HG02973 (cell line): ENCODE measurements around the gene AKAP9.
"Not testable (repeated sequence)": the region's sequence is repeated elsewhere in the genome, so short reads cannot be mapped to it uniquely, and the experiment has no call there.

Experiments
- ATAC-seq: cut with Tn5 transposase; IDR thresholded peaks from one replicate; pipeline ENCODE4 v1.9.1; 2021; ENCODE audit warnings: moderate library complexity; ENCODE audit not compliant: unreplicated experiment

The AKAP9 gene

DNA sequence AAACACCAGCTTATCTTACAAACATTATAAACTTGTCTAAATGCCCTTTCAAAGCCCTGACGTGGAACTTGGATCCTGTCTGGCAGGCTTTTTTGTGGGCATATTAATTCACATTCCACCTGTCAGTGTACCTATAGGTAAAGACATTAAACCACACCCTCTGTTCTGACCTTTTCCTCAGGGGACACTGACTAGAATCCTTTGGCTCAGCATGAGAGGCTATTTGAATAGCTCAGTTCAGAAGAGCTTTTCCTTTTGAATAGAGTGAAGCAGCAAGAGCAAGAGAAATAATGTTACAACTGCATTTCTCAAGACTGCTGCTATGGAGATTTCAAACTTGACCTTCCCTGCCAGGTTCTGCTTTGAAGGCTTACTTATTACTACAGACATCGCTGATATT lies 116.7 kb downstream of the AKAP9 start:
- no peak for ATAC-seq

DNA sequence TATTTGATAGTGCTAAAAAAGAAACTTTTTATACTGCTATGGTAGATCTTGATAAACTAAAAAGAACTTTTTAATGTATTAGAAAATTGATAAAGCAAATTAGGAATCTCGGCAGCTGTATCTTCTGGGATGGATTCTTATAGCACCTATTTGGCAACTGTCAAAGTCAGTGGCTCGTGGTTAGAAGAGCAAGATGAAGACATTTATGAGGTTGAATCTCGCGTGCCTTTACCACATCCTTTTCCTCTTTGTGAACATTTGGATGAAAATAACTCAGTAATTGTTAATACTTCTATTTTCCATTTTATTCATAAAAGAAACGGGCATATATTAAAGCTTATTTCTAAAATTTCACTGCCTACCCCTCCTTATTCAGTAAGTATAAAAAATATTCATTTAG lies 117.4 kb downstream of the AKAP9 start:
- ATAC-seq = no peak

DNA sequence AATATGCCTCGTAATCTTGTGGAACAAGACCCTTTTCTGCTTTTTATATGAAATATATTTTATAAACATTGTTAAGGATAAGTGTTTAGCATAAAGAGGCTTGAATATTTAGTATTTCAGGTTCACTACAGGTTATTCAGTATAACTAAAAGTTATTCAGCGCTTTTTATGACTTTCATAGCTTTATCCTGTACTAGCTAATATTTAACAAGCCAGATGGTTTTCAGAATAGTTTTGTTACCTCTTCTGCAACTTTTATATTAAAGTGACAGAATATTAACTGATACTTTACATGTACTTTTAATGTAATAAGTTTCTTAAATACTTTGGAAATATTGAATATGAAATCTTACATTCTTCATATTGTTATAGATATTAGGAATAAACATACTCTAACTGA lies 118.2 kb downstream of the AKAP9 start:
- no peak for ATAC-seq

DNA sequence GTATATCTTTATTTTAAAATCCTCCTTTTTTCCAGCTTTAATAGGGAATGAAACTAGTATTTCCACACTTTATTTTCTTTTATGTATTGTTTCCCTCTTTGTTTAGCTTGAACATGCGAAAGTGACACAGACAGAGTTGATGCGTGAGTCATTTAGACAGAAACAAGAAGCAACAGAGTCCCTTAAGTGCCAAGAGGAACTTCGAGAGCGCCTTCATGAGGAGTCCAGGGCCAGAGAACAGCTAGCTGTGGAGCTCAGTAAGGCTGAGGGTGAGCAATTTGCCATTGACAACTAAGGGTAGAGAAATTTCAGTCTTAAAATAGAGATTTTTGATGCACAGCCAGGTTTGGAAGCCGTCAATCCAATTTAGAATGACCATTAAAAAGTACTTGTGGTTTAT lies 120.5 kb downstream of the AKAP9 start:
- no peak for ATAC-seq

DNA sequence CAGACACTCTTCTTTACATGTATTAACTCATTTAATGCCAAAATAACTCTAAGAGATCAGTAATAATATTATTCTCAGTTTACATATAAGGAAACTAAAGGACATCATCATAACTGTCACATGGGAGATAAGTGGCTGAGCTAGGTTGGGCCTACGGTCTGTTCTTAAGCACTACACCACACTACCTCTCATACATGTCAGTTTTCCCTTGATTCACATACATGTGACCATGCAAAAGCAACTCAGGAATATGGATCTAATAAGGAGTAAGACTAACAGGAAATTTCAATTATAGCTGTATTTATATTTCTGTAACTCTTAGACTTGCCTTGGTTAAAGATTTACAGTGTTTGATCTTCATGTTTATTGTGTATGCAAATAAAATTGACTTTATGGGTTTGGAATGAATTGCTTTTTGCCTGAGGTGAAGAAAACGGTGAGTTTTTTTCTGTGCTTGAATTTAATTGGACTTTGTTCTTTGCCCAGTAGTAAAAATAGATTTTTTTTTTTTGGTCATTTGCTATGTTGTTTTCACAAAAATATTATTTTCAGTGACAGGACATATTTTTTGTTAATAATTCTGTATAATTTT lies 123.9 kb downstream of the AKAP9 start:
- no peak for ATAC-seq

DNA sequence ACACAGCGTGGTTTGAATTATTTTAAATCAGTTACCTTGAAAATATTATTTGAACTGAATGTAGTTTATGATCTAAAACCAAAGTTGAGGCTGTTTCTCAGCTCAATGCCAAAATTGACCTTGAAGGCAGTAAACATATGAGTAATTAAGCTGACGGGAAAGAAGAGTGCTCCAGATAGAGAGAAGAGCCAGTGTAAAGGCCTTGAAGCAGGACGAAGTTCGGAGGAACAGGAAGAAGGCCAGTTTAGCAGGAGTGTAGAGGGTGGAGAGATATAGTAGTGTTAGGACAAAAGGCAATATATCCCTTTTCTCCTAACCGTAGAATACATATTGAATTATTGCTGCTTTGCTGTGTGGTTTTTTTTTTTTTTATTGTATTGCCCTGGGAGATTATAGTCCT lies 130.4 kb downstream of the AKAP9 start:
- no peak for ATAC-seq

DNA sequence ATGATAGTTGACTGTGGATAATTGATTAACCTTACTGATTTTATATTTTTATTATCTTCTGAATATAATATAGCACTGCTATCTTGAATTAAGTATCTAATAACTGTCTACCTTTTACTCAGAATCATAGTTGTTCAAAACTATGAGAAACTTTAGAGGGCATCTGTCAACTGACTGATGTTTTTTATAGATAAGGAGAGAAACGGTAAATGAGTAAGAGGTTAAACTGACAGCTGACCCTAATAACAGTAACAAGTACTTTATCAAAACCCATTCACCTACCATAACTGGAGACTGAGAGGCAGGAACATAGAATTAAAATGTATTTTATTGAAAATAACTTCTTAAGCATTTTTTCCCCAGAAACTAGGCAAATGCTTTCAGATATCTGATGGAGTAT lies 131.5 kb downstream of the AKAP9 start:
- ATAC-seq = no peak

DNA sequence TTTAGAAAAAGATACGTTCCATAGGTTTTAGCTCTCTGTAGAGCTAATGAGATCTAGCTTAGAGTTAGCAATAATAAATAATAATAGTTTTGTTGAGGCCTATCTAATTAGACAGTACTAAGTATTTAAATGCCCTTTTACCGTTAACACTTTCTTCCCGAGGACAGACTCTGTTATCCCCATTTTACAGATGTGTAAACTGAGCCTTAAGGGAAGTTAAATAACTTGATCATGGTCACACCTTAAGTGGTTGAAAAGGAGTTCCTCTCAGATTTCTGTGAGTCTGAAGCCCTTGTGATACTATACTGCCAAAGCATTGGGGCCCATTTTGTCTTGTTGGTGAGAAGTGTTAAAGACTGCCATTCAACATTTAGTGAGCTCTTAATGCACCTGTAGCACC lies 132.0 kb downstream of the AKAP9 start:
- no peak for ATAC-seq

DNA sequence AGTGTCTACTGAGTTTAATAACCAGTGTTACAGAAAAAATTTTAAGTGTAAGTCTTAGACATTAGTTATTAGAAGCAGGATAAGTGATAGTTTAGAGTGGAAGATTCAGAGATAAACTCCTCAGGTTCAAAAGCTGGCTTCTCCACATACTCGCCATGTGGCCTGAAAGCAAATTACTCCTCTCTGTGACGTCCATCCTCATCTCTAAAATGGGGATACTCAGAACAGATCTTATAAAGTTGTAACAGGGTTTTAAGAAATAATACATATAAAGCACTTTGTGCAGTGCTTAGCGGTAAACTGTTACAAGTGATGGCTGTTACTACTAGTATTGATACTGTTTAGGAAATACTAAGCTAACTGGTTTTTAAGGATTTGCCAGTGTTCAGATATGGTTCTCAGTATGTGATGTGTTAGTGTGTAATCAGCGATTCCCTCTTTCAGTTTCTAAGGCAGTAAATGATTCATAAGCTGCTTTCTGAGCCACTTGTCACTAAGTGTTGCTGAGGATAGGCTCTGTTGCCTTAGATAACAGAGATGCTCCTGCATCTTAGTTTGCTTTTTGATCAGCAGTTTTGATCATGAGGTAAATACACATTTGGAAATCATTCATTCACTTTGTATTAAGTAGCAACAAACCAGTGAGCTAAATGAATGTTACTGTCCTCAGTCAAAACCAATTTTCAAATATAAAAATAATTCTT lies 134.9 kb downstream of the AKAP9 start:
- peak; percentile 85 for ATAC-seq

DNA sequence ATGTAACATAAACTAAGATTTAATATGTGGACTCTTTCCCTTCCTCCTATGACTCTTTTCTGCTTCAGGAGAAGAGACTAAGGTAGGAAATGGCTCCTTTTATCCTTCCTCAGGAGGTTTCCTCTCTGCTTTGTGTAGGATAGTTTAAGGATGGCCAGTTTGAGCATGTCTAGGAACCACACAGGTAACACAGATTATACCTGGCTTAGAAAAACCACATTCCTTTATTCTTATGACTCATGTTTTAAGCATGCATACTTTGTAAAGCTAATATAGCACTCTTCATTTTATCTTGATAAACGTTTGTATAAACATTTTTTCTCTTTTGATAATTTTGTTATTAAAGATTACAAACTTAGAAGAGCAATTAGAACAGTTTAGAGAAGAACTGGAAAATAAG lies 135.8 kb downstream of the AKAP9 start:
- no peak for ATAC-seq

DNA sequence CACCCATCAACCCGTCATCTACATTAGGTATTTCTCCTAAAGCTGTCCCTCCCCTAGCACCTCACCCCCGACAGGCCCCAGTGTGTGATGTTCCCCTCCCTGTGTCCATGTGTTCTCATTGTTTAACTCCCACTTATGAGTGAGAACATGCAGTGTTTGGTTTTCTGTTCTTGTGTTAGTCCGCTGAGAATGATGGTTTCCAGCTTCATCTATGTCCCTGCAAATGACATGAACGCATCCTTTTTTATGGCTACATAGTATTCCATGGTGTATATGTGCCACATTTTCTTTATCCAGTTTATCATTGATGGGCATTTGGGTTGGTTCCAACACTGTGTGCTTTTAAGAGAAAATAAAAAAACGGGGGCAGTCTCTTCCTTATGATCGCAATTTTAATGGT lies 143.3 kb downstream of the AKAP9 start:
- ATAC-seq = not testable (repeated sequence)

DNA sequence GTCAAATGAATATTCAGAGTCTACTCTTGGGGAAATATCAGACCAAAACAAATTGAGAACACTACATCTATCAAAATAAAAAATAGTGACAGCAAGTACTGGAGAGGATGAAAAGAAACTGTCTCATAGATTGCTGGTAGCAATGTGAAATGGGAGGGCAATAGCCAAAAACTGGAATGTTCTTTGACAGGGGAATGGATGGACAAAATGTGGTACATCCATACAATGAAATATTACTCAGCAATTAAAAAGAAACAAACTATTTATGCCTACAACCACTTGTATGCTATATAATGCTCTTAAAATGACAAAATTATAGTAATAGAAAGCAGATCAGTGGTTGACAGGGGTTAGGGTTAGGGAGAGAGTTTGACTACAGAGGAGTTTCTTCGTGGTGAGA lies 147.6 kb downstream of the AKAP9 start:
- no peak for ATAC-seq

DNA sequence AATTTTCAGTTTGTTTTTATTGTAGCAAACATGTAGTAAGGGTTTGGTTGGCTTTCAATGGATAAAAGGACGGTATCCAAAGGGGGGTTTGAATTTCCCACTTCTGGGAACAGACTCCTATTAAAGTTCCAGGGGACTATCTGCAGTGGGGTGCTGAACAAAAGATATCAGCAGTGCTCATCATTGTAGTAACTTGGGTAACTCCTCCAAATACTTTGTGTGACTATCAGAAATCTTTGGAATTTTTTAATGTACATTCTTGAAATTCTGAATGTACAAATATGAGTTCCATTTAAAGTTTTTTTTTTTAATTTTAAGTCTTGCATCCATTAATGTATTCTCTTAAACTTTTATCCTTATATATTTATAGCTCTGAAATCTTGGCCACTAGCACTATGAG lies 151.5 kb downstream of the AKAP9 start:
- ATAC-seq = no peak

DNA sequence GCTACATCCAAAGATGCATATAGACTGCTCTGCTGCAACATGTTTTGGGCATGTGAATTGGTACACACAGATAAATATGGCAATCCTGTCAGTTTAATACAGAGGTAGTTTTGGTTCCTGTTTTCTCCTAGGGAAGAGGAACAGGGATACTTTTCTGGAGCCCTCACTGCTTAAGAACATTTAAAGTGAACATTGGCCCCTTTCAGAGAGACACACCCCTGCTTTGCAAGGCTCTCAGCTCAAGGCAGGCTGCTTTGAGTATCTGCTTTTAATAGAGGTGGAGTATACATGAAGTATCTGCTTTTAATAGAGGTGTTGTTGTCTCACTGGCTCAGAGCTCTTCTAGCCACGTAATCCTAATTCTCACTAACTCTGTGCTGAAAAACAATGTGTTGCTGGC lies 154.7 kb downstream of the AKAP9 start:
- no peak for ATAC-seq

DNA sequence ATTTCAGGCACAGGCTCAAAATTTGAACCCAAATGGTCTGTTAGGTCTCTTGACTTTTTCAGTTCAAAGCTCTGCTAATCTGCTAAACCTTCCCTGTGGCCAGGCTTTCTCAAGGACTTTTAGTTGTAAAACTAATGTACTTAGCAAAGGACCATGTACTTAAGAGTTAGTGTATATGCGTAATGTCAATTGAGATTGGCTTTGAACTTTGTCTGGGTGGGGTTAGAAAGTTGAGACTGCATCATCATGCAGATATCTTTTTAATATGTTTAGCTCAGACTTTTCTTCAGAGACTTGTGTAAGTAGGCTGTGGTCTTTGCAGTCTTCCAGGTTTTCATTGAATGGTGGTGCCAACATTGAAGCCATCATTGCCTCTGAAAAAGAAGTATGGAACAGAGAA lies 159.9 kb downstream of the AKAP9 start:
- no peak for ATAC-seq

DNA sequence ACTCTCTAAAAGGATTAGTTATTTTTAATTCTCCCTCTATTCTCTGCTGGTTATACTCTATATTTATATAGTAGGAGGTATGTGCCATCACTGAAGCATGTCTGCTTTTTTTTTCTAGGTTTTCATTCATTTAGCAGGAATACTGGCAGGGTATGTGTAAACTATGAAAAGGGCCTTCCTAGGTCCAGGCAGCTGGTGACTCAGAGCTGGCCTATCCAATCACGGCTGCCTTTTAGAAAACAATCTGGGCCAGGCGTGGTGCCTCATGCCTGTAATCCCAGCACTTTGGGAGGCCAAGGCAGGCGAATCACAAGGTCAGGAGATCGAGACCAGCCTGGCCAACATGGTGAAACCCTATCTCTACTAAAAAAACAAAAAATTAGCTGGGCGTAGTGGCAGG lies 162.2 kb downstream of the AKAP9 start:
- ATAC-seq = not testable (repeated sequence)

DNA sequence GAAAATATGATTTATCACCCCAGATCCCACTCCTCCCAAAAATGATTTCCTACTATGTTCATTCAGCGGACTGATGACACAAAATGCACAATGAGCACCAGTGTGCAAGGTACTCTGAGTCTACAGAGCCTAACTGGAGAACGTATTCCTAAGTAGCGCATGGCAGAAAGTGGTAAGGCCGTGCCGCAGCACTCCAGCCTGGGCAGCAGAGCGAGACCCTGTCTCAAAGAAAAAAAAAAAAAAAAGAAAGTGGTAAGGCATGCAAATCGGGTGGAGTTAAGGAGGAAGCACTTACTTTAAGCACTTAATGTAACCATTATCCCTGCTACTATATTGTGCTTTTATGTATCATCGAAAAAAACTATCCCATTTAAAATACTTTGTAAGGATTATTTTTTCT lies 168.2 kb downstream of the AKAP9 start:
- ATAC-seq = no peak

DNA sequence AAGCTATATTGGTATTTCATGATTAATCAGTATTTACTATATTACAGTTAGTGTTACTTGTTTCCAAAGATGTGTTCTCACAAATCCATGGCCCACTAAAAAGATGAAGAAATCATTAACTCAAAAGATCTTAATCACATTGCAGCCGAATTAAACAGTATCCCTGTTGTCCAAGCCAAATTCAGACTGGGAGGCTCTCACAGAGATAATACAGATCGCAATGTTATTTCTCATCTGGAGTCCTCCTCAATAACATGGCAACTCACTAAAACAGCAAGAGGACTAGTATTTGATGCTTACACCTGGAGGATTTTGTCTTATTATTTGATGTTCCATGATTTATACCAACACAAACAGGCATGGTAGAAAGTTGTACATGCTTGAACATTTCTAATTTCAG lies 170.2 kb downstream of the AKAP9 start:
- no peak for ATAC-seq

DNA sequence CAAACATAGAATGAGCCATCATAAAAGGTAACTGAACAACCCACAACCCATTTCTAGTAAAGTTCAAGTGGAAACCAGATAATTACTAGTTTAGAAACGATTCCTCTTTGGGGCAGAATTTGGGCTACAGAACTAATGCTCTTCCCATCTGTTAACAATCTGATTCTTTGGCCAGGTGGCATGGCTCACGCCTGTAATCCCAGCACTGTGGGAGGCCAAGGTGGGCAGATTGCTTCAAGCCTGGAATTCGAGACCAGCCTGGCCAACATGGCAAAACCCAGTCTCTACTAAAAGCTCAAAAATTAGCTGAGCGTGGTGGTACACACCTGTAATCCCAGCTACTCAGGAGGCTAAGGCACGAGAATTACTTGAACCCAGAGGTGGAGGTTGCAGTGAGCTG lies 175.2 kb downstream of the AKAP9 start:
- no peak for ATAC-seq

DNA sequence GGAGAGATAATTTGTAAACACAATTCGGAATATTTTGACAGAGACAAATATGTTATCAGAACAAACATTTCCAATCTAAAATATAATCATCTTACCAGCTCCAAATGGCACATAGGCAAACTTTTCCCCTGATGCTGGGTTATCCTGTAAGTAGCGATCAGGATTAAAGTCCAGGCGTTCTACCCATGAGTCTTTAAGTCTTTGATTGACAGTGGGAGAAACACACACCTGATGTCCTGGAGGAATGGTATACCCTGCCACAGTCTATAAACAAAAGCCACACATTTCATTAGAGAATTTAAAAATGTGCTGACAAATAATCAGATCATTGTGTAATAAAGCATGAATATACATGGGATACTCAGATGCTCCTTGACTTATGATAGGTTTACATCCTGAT lies 176.3 kb downstream of the AKAP9 start:
- ATAC-seq = no peak

DNA sequence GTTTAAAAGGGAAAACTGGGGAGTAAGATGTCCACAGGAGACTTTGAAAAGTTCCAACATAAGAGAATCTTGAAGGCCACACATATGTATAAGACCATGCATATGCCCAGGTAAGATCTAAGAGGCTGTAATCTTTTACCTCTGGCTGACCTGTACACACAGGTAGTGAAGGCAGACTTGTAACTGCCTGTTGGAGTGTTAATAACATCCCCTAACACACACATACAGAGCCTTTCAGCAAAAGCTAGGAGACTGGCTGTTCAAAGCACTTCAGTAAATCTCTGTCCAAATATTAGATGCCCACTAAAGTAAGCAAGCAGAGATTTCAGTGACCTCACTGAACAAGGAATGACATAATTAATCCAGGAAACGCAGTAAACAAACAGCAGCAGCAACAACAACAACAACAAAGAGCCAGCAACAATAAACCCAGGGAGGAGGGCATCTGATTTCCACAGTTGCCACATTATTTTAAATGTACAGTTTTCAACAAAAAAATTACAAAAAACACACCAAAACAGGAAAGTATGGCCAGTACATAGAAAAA lies 178.6 kb downstream of the AKAP9 start:
- ATAC-seq = no peak

DNA sequence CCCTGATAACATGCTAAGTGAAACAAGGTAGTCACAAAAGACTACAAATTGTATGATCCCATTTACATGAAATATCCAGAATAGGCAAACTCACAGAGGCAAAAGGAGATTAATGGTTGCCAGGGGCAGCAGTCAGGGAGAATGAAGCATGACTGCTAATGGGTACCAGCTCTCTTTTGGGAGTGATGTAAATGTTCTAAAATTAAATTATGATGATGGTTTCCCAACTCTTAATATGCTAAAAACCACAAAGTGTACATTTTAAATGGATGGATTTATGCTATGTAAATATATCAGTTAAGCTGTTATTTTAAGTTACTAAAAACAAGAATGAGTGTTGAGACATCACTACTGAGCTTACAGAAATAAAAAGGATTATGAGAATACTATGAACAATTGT lies 181.0 kb downstream of the AKAP9 start:
- no peak for ATAC-seq

DNA sequence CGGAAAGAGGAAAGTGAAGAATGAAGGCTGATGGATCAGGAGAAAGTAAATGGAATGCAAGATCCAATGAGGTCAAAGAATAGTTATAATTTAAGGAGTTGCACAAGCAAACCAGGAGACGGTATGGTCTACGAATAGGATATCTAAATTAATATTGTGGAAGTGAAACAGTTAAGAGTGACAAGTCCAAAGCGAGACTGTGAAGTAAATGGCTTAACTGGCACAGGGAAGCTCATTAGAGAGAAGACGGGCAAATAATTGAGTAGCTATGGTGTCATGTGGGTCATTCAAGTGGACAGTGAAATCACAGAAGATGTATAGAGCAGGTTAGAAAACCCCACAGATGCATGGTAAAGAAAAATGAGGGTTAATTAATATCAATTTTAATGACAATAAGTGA lies 190.4 kb downstream of the AKAP9 start:
- no peak for ATAC-seq
